Smooth muscle cell (in vitro differentiated cells): ENCODE data around the gene ZNF550. TPM values are rescaled to one million over a fixed set of nuclear protein-coding genes. Genes with fewer than 3 reads are reported as not detected.
A peak's percentile ranks its signal among the peaks of the same experiment; 100 is the strongest.

Experiments used
- DNase-seq: peaks from one replicate; lab custom pipeline; 2025; ENCODE audit not compliant: unreplicated experiment; lab: John Stamatoyannopoulos, UW
- H2AFZ ChIP-seq: fragments of 200-600 bp; sonication (generic); 2 replicates; pipeline ENCODE4 v1.6.0; 2016; ENCODE audit warnings: antibody characterized with exemption, low read depth, mild to moderate bottlenecking
- H3F3A ChIP-seq: fragments of 200-600 bp; sonication (generic); 2 replicates; pipeline ENCODE4 v1.6.0; 2017; ENCODE audit warnings: antibody characterized with exemption, low read depth
- H3K27ac ChIP-seq: fragments of 200-600 bp; sonication (generic); 2 replicates; pipeline ENCODE4 v1.5.1; 2016; ENCODE audit warnings: low read depth, mild to moderate bottlenecking
- H3K27me3 ChIP-seq: fragments of 200-600 bp; sonication (generic); 2 replicates; pipeline ENCODE4 v1.6.1; 2016; ENCODE audit warnings: low read depth, mild to moderate bottlenecking
- H3K36me3 ChIP-seq: fragments of 200-600 bp; sonication (generic); 2 replicates; pipeline ENCODE4 v1.5.1; 2016; ENCODE audit warnings: low read depth
- H3K4me1 ChIP-seq: fragments of 200-600 bp; sonication (generic); 2 replicates; pipeline ENCODE4 v1.5.1; 2016; ENCODE audit warnings: low read depth
- H3K4me2 ChIP-seq: fragments of 200-600 bp; sonication (generic); 2 replicates; pipeline ENCODE4 v1.6.0; 2016; ENCODE audit warnings: mild to moderate bottlenecking
- H3K4me3 ChIP-seq: fragments of 200-600 bp; sonication (generic); 2 replicates; pipeline ENCODE4 v1.5.1; 2016; ENCODE audit warnings: mild to moderate bottlenecking
- H3K79me2 ChIP-seq: fragments of 200-600 bp; sonication (generic); 2 replicates; pipeline ENCODE4 v1.6.0; 2016; ENCODE audit warnings: low read depth, mild to moderate bottlenecking
- H3K9ac ChIP-seq: fragments of 200-600 bp; sonication (generic); 2 replicates; pipeline ENCODE4 v1.6.0; 2016; ENCODE audit warnings: low read depth
- H3K9me3 ChIP-seq: fragments of 200-600 bp; sonication (generic); replicated peaks from 2 replicates; pipeline ENCODE4 v1.5.1; 2016; ENCODE audit warnings: low read depth
- H4K20me1 ChIP-seq: fragments of 200-600 bp; sonication (generic); 2 replicates; pipeline ENCODE4 v1.6.0; 2016; ENCODE audit warnings: low read depth
- WGBS: methylation state at CpG from one replicate; pipeline ENCODE4 v1.1.7; 2016; ENCODE audit warnings: low lambda C conversion rate; 5-methylcytosine and 5-hydroxymethylcytosine counted together
- polyA plus RNA-seq: library from polyadenylated mRNA; unstranded; fragments of >200 nt; fragmentation: Nextera tagmentation; extraction: Ambion mirVana; gene quantifications from 2 replicates; pipeline ENCODE4 v1.2.1, GENCODE V29; 2016
- total RNA-seq: library from RNA; depleted of rRNA; stranded (reverse); fragments of >200 nt; gene quantifications from 2 replicates; pipeline ENCODE4 v1.2.3, GENCODE V29; 2014
- TF ChIP-seq, protein P1 (sequence below): fragments of 200-600 bp; sonication (generic); IDR thresholded peaks from 2 replicates; pipeline ENCODE4 v1.5.1; 2017; ENCODE audit warnings: borderline replicate concordance, mild to moderate bottlenecking, antibody characterized with exemption; ENCODE audit not compliant: insufficient read depth, poor library complexity, severe bottlenecking

Gene ZNF550
- total and polyA plus RNA-seq, 2 experiments from 2014 or later, result 5.1 to 5.9 TPM

GRCh38 chr19:57566396-57567265, 7.0 kb upstream of the ZNF550 start:
- TF ChIP-seq, protein P1, sequence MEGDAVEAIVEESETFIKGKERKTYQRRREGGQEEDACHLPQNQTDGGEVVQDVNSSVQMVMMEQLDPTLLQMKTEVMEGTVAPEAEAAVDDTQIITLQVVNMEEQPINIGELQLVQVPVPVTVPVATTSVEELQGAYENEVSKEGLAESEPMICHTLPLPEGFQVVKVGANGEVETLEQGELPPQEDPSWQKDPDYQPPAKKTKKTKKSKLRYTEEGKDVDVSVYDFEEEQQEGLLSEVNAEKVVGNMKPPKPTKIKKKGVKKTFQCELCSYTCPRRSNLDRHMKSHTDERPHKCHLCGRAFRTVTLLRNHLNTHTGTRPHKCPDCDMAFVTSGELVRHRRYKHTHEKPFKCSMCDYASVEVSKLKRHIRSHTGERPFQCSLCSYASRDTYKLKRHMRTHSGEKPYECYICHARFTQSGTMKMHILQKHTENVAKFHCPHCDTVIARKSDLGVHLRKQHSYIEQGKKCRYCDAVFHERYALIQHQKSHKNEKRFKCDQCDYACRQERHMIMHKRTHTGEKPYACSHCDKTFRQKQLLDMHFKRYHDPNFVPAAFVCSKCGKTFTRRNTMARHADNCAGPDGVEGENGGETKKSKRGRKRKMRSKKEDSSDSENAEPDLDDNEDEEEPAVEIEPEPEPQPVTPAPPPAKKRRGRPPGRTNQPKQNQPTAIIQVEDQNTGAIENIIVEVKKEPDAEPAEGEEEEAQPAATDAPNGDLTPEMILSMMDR, result no peak
- Histone ChIP-seq H3K9ac (no peak overlapping the region), H2AFZ (no peak overlapping the region), H3K36me3 (peaks cover 5% of the 10 kb centered on the region), H3K27ac (no peak overlapping the region), H3K27me3 (no peaks in the 10 kb centered on the region), H3K4me2 (no peak overlapping the region), H4K20me1 (no peaks in the 10 kb centered on the region), H3F3A (no peaks in the 10 kb centered on the region), H3K9me3 (peaks cover 43% of the 10 kb centered on the region), H3K4me1 (no peaks in the 10 kb centered on the region), H3K4me3 (no peak overlapping the region), H3K79me2 (no peaks in the 10 kb centered on the region)
- DNase-seq, result no peak
- 63% methylated on average over 7 of the region's 7 CpGs for WGBS

DNA sequence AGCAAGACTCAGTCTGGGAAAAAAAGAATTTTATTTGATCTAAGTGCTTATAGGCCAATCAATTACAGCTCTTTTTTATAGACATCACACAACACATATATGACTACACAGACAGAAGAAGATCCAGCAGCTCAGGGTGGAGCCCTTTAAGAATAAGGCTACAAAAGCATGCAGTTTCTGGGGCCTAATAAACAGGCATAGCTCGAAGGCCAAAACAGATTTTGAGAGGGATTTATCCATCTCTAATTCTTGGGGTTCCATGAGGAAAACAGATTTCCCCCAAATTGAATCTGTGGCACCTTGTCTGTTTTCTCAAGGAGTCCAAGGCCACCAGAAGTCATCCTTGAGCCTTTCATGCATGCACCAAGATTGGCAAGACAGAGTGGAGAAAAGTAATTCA, 3.9 kb upstream of the ZNF550 start:
- no peak overlapping the region for H3K27ac ChIP-seq
- no peak for DNase-seq
- H3F3A ChIP-seq, result no peaks in the 10 kb centered on the region
- no peaks in the 10 kb centered on the region for H3K36me3 ChIP-seq
- no peak overlapping the region for H3K4me3 ChIP-seq
- H3K9ac ChIP-seq, result no peak overlapping the region
- no peak overlapping the region for H3K4me2 ChIP-seq
- TF ChIP-seq, protein P1, result no peak
- WGBS, result 50% methylated on average over 1 of the region's 1 CpG
- peaks cover 4% of the 10 kb centered on the region for H3K4me1 ChIP-seq
- no peak overlapping the region for H2AFZ ChIP-seq
- peaks cover 10% of the 10 kb centered on the region for H3K79me2 ChIP-seq
- no peaks in the 10 kb centered on the region for H3K27me3 ChIP-seq
- H4K20me1 ChIP-seq, result no peaks in the 10 kb centered on the region
- peaks cover 47% of the 10 kb centered on the region for H3K9me3 ChIP-seq

GRCh38 chr19:57560049-57560491, 407 bp upstream of the ZNF550 start:
- peak overlapping the region; percentile 89 for H3K4me2 ChIP-seq
- peak overlapping the region; percentile 86 for H2AFZ ChIP-seq
- H3K9me3 ChIP-seq, result peaks cover 25% of the 10 kb centered on the region
- H3K27me3 ChIP-seq, result no peaks in the 10 kb centered on the region
- no peak for DNase-seq
- H3K27ac ChIP-seq, result no peak overlapping the region
- H3K36me3 ChIP-seq, result peaks cover 6% of the 10 kb centered on the region
- WGBS, result 89% methylated on average over 23 of the region's 23 CpGs
- no peak overlapping the region for H3K9ac ChIP-seq
- TF ChIP-seq, protein P1, result no peak
- H3K4me3 ChIP-seq, result peak overlapping the region; percentile 80
- H3F3A ChIP-seq, result no peaks in the 10 kb centered on the region
- peaks cover 7% of the 10 kb centered on the region for H3K4me1 ChIP-seq
- H3K79me2 ChIP-seq, result peaks cover 21% of the 10 kb centered on the region
- no peaks in the 10 kb centered on the region for H4K20me1 ChIP-seq
